ENCODE data around the gene MEIG1.
"Not testable (repeated sequence)": the region's sequence is repeated elsewhere in the genome, so short reads cannot be mapped to it uniquely, and the experiment has no call there.

Gene MEIG1

DNA sequence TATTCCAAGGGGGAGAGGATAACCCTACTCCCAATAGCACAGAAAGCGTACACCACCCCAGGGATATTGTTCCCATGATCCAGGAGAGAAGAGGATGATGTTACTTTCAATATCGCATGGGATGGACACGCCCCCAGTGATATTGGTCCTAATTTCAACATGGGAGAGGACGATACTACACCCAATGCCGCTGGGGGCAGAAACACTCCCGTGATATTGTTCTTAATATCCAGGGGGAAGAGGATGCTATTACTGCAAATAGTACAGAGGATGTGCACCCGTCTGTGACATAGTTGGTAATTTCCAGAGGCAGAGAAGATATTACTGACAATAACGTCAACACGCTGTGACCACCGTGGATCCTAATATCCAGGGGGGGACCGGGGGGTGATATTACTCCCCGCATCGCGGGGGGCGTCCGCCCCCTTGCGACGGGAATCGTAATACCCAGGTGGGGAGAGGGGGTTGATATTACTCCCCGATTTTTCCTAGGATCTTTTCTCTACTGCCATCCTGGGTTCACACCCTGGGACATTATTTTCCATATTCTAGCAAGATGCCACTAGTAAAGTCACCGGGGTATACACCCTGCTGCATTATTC, 16.6 kb downstream of the MEIG1 start:
- Mint-ChIP-seq H3K27ac (no peak overlapping the region), H3K4me3 (no peak overlapping the region), H3K9me3 (no peaks in the 10 kb centered on the region), H3K36me3 (ENCODE audit: low read depth) (no peaks in the 10 kb centered on the region), H3K27me3 (ENCODE audit: low read depth) (peaks cover 8% of the 10 kb centered on the region), H3K4me1 (ENCODE audit: low read depth) (peaks cover 6% of the 10 kb centered on the region)
- no peak for DNase-seq (ENCODE audit: low spot score)

DNA sequence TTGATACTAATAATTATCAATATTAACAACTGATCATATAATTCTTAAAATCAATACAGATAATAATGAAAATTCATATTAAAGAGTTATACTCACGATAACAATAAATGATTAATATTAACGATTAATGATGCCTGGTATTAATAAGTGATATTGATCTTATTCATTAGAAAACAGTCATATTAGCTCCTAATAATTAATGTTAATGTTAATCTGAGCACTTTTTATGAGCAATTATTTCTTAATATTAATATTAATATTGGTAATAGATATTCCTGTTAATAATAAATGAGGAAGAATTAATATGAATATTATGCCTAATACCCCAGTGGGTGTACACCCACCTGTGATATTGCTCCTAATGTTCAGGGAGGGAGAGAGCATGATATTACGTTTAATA, 23.6 kb downstream of the MEIG1 start:
- H3K4me1 Mint-ChIP-seq (ENCODE audit: low read depth) = no peaks in the 10 kb centered on the region
- no peaks in the 10 kb centered on the region for H3K36me3 Mint-ChIP-seq (ENCODE audit: low read depth)
- no peak overlapping the region for H3K4me3 Mint-ChIP-seq
- no peaks in the 10 kb centered on the region for H3K27me3 Mint-ChIP-seq (ENCODE audit: low read depth)
- DNase-seq (ENCODE audit: low spot score) = no peak
- no peak overlapping the region for H3K27ac Mint-ChIP-seq
- H3K9me3 Mint-ChIP-seq = no peaks in the 10 kb centered on the region

DNA sequence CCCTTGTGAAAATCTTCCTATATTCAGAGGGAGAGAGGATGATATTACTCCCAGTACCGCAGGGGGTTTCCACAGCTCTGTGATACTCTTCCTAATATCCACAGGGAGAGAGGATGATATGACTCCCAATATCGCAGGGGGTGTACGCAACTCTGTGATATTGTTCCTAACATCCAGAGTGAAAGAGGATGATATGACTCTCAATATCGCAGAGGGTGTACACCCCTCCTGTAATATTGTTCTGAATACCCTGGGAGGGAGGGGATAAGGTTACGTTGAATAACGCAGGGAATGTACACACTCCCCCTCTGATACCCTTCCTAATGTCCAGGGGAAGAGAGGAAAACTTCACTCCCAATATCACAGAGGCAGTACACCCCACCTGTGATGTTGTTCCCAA, 30.4 kb downstream of the MEIG1 start:
- DNase-seq (ENCODE audit: low spot score); H3K27me3 Mint-ChIP-seq (ENCODE audit: low read depth); H3K4me3 Mint-ChIP-seq; H3K9me3 Mint-ChIP-seq; H3K4me1 Mint-ChIP-seq (ENCODE audit: low read depth); H3K27ac Mint-ChIP-seq; H3K36me3 Mint-ChIP-seq (ENCODE audit: low read depth): not testable (repeated sequence)

DNA sequence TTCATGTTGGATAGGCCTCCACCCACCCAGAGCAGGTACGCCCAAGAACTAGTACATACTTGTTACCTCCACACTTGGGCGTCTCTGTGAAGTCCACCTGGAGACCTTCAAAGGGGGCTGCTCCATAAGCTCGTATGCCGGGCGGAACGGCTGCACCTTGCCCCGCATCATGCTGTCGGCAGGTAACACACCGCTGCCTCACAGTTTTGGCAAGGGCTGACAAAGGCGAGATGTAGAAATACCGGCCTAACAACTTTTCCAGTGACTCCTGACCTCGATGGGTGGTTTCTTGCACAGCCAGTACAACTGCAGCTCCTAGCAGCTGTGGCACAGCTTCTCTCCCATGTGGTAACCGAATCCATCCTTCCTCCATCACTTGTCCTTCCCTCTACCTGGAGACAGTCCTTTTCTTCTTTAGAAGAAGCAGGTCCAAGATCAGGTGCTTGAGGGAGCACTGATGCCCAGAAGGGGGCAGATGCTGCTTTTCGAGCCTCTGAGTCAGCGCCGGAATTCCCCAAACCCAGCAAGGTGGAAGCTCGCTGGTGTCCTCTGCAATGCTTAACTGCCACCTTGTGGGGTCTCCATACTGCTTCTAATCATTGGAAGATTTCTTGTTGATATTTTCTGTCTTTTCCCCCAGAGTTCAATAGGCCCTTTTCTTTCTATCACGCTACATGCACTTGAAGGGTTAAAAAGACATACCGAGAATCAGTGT, 32.0 kb downstream of the MEIG1 start:
- not testable (repeated sequence) for H3K4me1 Mint-ChIP-seq (ENCODE audit: low read depth); H3K36me3 Mint-ChIP-seq (ENCODE audit: low read depth); H3K4me3 Mint-ChIP-seq; H3K9me3 Mint-ChIP-seq; H3K27me3 Mint-ChIP-seq (ENCODE audit: low read depth); H3K27ac Mint-ChIP-seq
- DNase-seq (ENCODE audit: low spot score) = peak; percentile 67

DNA sequence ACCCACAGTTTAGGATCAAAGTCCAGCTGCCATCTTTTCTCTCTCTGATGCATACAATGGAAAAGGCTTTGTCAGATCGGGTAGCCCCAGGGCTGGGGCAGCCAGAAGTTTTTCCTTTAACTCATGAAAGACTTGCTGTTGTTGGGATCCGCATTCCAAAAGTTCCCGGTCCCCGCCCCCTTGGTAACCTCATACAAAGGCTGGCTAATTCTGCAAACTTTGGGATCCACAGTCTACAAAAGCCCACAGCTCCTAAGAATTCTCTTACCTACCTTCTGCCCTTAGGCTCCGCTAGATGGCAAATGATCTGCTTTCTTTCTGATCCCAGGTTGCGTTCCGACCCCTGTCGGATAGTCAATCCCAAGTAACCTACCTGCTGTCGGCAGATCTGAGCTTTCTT, 33.1 kb downstream of the MEIG1 start:
- not testable (repeated sequence) for DNase-seq (ENCODE audit: low spot score); H3K27me3 Mint-ChIP-seq (ENCODE audit: low read depth); H3K4me3 Mint-ChIP-seq; H3K9me3 Mint-ChIP-seq; H3K4me1 Mint-ChIP-seq (ENCODE audit: low read depth); H3K27ac Mint-ChIP-seq; H3K36me3 Mint-ChIP-seq (ENCODE audit: low read depth)

DNA sequence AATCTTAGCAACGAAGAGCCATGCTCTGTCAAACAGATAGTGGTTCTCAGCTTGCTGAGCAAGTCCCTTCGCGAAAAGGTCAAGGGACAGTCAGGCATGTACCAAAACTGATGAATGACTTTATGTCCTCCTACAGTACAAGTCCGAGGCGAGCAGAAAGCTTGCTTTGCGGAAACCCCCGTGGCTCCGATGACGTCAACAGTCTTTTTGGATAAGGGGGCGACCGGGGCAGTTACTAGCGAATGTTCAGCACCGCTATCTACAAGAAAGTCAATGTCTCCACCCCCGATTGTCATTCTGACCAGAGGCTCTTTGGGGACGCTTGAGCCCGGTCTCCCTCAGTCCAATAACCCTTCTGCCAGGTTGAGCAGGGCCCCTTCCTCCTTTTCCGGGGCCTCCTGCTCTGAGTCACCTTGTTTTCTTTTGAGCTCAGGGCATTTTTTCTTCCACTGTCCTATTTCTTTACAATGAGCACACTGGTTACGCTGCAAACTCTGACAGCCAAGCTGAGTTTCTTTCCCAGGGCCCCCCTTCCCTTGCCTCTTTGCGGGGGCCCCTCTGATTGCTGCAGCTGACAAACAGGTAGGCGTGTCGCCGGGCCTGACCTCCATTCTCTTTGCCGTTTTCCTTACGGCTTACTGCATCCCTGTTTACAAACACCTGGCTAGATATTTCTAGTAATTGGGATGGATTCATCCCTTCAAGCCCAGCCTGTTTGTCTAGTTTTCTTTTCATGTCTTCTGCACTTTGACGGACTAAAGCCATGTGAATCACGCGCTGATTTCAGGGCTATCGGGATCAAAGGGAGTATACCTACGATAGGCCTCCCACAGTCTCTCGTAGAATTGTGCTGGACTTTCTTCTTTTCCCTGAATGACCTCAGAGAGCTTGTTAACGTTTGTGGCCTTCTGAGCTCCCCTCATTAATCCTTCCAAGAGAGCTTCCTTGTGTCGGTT, 34.6 kb downstream of the MEIG1 start:
- H3K4me1 Mint-ChIP-seq (ENCODE audit: low read depth); H3K9me3 Mint-ChIP-seq; H3K27ac Mint-ChIP-seq; H3K36me3 Mint-ChIP-seq (ENCODE audit: low read depth); DNase-seq (ENCODE audit: low spot score); H3K4me3 Mint-ChIP-seq; H3K27me3 Mint-ChIP-seq (ENCODE audit: low read depth): not testable (repeated sequence)

DNA sequence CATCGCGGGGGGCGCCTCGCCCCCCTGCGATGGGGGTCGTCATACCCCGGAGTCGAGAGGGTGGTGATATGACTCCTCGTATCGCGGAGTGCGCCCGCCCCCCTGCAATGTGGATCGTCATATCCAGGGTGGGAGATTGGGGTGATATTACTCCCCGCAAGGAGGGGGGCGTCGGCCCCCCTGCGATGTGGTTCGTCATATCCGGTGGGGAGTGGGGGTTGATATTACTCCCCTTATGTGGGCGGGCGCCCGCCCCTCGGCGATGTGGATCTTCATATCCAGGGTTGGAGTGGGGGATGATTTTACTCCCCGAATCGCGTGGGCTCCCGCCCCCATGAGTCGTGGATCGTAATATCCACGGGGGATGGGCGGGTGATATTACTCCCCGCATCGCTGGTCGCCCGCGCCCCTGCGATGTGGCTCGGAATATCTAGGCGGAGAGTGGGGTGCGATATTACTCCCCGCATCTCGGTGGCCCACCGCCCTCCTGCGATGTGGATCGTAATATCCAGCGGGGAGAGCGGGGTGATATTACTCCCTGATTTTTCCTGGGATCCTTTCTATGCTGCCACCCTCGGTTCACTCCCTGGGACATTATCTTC, 36.9 kb downstream of the MEIG1 start:
- Mint-ChIP-seq H3K36me3 (ENCODE audit: low read depth) (no peaks in the 10 kb centered on the region), H3K27ac (no peak overlapping the region), H3K27me3 (ENCODE audit: low read depth) (peaks cover 1% of the 10 kb centered on the region), H3K4me1 (ENCODE audit: low read depth) (peaks cover 5% of the 10 kb centered on the region), H3K4me3 (no peak overlapping the region), H3K9me3 (no peaks in the 10 kb centered on the region)
- no peak for DNase-seq (ENCODE audit: low spot score)

DNA sequence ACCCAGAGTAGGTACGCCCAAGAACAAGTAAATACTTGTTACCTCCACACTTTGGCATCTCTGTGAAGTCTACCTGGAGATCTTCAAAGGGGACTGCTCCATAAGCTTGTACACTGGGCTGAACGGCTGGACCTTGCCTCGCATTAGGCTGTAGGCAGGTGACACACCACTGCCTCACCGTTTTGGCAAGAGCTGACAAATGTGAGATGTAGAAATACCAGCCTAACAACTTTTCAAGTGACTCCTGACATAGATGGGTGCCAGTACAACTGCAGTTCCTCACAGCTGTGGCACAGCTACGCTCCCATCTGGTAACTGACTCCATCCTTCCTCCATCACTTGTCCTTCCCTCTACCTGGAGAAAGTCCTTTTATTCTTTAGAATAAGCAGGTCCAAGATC, 54.3 kb downstream of the MEIG1 start:
- H3K36me3 Mint-ChIP-seq (ENCODE audit: low read depth); H3K27ac Mint-ChIP-seq; H3K4me1 Mint-ChIP-seq (ENCODE audit: low read depth); DNase-seq (ENCODE audit: low spot score); H3K27me3 Mint-ChIP-seq (ENCODE audit: low read depth); H3K9me3 Mint-ChIP-seq; H3K4me3 Mint-ChIP-seq: not testable (repeated sequence)

DNA sequence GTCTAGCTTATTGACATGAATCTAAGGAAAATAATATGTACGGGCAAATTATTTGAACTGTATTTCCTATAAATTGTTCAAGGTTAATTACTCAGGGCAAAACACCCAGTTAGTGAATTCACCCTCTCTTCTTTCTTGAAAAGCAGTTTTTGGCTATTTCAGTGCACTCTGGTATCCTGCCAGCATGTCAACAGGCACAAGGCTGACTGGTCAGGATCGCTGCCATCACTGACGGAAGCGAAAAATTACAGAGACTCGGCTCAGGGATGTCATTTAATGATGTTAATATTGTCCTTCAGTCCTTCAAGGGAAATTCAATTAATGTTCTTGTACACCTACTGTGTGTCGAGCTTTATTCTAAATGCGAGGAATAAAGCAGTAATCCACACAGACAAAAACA, 56.3 kb downstream of the MEIG1 start:
- no peaks in the 10 kb centered on the region for H3K36me3 Mint-ChIP-seq (ENCODE audit: low read depth)

DNA sequence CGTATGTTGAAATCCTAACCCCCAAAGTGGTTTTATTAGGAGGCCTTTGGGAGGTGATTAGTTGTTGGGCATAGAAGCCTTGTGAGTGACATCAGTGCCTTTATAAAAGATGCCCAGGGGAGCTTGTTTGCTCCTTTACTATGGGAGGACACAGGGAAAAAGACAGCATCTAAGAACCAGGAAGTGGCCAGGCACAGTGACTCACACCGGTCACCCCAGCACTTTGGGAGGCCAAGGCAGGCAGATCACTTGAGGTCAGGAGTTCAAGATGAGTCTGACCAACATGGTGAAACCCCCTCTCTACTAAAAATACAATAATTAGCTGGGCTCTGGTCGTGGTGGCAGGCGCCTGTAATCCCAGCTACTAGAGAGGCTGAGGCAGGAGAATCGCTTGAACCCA, 61.8 kb downstream of the MEIG1 start:
- DNase-seq (ENCODE audit: low spot score); H3K27ac Mint-ChIP-seq: not testable (repeated sequence)

More for the DNA sequence above, 56.3 kb downstream of the MEIG1 start:
- Mint-ChIP-seq H3K27me3 (ENCODE audit: low read depth) (no peaks in the 10 kb centered on the region), H3K4me3 (no peak overlapping the region), H3K27ac (no peak overlapping the region), H3K9me3 (no peaks in the 10 kb centered on the region), H3K4me1 (ENCODE audit: low read depth) (no peaks in the 10 kb centered on the region)
- no peak for DNase-seq (ENCODE audit: low spot score)

More for the DNA sequence above, 61.8 kb downstream of the MEIG1 start:
- H3K4me3 Mint-ChIP-seq; H3K27me3 Mint-ChIP-seq (ENCODE audit: low read depth); H3K36me3 Mint-ChIP-seq (ENCODE audit: low read depth); H3K4me1 Mint-ChIP-seq (ENCODE audit: low read depth); H3K9me3 Mint-ChIP-seq: not testable (repeated sequence)

Data from T-helper 2 cell treated with Interferon-gamma antibody and Interleukin-4, amounts not matched to agents 5 μg/mL and 100 μg/mL, for 36 hours (primary cell).